ENCODE results near the gene GDF7. TPM values are rescaled to one million over a fixed set of nuclear protein-coding genes. Genes with fewer than 3 reads are reported as not detected.

GDF7 gene
- 0.06 and 0.11 TPM in 2 replicates for total RNA-seq (2014; rRNA removed; shearing (Covaris generic))

DNA sequence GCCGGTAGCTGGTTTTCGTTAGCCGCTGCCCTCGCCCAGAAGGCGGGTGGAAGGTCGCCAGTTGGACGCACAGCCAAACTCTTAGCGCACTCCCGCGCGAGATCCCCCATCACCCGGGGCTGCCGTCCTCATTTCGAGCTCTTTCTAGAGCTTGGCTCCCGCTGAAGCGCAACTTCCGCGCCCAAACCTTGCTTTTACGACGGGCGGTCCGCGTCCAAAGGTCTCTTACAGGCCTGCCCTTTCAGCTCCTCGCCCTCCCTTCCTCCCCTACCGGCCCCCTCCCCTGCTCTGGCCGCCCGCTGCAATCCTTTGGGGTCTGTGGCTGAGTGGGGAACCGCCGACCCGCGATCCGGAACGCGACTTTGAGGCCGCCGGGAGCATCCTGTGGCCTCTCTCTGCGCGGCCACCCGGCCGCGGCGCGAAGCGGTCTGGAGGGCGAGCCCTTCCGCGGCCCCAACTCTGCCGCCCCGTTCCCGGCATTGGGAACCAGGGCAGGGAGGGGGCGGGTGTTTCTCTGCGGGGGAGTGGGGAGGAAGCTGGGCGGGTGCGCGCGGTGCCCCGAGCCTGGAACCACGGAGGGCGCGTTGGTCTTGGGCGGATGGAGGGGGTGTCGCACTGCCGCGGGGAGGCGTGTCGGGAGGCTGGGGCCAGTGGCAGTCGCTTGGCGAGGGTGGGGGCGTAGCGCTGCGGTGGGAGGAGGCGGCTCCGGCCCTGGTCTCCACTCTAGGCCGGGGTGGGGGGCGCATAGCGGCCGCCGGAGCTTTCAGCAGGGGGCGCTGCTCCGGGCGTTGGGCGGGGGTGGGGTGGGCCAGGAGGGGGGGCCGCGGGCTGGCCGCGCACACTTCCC is at the start of gene GDF7:
GDF7 (plus strand) TSS at position 841 of the 847 bp plus-strand sequence. CDS start 96 bp downstream, outside the sequence.
- DNase-seq (ENCODE audit: low read depth): peak; percentile 37

DNA sequence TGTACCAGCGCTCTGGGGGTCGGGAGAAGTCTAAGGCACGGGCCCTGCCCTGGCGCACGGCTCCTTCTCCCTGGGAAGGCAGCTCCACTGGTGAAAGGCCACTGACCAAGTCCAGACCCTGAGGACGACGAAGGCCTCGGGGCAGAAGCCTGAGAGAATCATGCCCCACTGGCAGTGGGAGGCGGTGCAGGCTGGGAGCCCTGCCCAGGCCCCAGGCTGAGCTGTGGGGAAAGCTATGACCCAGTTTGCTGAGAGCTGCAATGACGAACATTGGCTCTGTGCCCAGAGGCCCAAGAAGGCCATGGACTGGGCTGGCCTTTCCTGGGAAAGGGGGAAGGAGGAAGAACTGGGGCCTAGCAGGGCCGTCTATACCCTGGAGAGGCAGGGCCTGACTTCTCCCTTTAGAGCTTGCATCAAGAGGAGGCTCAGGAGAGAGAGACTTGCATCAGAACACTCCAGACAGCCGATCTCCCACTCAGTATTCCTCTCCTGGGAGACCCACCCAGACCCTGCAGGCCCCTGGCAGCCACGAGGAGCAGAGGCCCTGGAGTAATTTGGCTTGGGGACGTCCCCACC is 49.0 kb upstream of the GDF7 start:
- DNase-seq (ENCODE audit: low read depth): peak; percentile 96

DNA sequence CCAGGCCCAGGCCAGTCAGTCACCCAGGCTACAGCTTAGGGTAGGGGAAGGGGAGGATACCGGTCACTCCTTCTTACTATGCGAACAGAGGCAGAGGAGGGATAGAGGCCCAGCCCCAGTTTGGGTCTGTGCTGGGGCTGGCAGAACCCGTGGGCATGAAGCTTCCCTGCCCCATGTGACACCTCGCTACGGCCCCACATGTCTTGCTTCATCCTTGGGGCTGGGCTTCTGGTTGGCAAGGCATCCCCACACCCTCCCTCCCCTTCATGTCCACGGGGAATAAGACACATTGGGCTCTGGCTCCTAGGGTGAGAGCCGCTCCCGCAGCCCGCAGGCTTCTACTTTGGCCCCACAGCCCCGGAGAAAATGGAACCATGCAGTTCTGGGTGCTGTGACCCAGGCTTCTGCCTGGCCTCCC is 48.5 kb upstream of the GDF7 start:
- no peak for DNase-seq (ENCODE audit: low read depth)

DNA sequence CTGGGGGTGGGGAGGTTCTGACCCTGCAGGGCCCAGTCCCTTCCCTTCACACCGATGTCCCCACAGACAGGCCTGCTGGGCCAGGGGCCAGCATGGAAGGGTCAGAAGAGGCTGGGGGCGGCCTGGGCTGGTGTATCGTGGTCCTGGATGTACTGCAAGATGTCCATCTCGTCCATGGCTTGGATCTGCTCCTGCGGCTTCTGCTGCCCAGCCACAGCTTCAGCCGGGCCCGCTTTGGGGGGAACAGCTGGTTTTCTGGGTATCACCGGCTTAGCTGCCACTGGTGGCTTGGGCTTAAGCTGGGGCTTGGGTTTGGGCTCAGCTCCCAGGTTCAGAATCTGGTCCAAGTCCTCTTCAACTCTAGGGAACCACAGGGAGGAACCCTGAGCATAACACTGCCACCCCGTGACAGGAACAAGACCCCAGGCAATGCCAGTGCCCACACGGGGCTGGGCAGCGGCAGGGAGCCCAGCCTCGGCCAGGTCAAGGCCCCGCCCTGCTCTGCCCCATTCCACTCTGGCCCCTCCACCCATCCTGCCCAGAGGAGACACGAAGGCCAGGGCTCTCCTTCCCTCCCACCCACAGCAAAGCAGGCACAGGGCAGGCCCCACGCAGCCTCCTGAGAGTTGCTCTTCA is 47.9 kb upstream of the GDF7 start:
- DNase-seq (ENCODE audit: low read depth): no peak

DNA sequence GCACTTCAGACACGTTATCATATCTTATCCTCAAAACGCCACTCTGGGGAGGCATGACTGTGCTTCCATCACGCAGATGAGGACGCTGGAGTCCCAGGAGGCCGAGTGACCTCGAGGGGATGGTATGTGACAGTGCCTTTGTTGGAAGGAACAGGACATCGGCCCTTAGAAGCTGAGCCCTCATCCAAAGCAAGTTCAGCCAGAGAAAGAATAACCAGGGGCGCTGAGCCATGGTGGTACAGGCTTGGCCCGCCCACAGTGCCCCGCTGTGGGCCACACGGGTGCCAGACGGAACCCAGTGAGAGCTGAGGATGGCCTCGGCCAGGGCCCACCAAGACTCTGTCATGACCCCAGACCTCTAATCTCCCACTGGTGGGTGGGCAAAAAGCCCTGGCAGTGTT is 47.3 kb upstream of the GDF7 start:
- no peak for DNase-seq (ENCODE audit: low read depth)

DNA sequence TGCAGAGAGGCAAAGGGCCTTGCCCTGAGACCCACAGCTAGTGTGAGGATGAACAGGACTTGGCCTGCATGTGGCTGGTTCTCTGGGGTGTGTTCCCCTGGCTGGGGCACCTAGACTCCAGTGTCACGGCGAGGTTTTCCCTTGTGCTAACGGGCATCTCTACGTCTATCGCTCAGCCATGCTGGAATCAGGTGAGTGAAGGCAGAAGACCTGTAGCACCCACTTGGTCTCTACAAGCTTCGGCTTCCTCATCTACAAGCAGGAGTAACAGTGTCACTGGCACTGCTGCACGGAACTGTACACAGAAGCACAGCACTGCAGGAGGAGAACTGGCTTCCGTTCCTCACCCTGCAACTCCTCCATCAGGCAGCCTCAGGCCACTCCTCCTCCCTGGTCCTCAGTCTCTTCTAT is 46.7 kb upstream of the GDF7 start:
- DNase-seq (ENCODE audit: low read depth): no peak

DNA sequence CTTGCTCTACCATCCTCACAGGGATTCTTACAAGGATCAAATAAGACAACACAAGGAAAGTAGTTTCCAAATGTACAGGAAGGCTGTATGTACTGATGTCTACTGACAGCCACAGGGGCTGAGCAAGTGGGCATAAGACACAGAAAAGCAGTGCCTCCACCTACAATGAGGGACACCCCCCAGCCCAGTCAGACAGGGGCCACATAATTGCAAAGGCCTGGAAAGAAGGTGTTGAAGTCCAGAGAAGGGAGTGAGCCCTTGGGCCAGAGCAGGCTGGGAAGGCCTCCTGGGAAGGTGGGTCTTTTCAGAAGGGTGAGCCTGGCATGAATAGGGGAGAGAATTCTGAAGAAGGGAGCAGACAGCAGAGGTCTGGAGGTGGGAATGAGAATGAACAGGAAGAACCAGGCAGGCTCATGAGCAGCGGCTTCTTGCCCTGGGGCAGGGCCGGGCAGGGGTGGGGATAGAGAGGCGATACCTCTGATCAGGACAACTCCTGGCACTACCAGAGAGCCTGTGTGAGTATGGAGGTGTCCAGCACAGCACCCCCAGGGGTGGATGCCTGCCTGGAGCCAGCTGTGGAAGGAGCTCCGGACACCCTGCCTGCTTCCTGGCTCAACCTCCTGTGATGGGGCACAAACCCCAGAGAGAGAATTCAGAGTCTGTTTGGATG is 46.1 kb upstream of the GDF7 start:
- DNase-seq (ENCODE audit: low read depth): no peak

DNA sequence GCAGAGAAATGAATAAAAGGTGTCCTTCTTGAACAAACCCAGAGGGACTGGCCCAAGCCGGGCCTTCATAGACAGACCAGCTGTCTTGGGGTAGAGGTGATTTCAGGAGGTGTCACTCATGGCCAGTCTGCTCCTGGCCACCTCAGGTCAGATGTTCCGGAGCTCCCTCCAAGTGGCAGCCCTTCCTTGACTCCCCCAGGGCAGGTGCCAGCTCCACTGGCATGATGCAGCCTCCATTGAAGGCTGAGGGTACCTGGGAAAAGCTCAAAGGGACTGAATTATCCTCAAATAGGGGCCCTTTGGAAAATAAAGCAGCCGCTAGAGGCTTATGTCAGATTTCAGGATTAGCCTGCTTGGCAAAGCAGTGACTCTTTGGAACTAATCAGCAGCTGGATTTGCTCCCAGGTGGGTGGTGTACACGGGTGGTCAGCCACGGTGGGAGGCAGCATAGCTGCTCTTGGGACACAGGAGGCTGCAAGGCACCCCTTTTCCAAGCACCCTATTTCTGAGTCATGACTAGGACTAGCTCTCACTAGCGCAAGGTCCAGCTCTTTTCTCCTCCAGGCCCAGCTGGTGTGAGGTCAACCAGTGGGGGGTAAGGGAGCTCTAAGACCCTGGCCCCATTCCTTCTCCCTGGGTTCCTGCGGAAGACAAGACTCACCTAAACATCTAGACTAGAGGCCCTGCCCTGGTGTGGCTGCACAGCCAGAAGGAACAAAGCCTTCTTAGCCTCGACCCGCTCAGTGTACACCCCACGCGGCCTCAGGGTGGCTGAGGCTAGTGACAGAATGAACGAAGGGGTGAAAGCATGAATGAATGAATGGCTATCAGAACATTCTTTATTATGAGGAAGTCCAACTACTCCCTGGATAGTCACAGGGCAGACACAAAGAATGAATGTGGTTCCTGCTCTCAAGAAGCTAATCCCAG is 45.3 kb upstream of the GDF7 start:
- no peak for DNase-seq (ENCODE audit: low read depth)

DNA sequence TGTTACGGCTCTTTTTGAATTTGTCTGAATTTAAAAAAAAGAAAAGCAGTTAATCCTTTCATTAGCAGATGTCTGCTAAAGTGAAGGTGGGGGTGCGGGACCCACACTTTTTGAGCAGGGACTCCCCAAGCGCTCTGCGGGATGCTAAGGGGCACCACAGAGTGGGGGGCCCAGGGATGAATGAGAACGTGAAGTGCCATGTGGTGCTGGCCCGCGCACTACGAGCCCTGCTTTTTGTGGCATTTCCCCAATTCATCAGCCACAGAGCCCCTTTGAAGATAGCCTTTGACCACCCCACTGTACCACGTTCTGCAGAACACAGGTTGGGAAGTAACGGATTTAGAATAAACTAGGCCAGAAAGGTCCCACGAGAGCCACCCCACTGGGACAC is 44.7 kb upstream of the GDF7 start:
- no peak for DNase-seq (ENCODE audit: low read depth)

DNA sequence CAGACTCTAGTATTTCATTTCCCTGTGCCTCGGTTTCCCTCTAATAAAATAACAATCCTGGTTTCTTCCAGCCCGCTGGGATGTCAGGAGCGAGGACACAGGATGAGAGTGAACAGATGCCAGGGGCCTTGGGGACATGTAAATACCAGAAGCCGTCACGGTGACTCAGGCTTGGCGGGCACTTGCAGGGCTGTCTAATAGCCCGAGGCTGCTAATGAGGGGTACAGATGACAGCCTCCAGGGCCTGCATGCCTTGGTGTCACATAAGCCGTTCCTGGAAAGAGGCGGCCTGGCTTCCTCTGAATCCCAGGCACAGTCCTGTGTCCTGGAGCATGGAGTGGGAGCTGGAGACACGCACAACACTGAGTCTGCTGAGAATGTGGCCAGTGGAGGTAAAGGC is 44.2 kb upstream of the GDF7 start:
- DNase-seq (ENCODE audit: low read depth): no peak

DNA sequence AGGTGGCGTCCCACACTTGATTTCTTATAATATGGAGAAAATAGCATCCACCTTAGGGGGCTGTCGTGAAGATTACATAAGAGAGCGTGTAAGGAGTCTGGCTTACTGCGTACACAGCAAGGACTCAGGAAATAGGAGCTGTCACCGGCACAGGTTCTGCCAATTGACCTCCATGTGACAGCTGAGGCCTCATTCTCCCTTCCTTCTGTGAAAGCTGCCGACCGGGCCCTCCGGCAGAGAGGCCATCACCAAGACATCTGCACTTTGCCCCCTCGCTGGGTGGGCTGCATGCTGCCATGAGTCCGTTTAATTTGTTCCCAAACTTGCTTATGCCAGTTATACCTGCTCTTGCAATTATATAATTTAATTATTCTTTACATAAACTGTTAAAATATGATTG is 43.7 kb upstream of the GDF7 start:
- no peak for DNase-seq (ENCODE audit: low read depth)

DNA sequence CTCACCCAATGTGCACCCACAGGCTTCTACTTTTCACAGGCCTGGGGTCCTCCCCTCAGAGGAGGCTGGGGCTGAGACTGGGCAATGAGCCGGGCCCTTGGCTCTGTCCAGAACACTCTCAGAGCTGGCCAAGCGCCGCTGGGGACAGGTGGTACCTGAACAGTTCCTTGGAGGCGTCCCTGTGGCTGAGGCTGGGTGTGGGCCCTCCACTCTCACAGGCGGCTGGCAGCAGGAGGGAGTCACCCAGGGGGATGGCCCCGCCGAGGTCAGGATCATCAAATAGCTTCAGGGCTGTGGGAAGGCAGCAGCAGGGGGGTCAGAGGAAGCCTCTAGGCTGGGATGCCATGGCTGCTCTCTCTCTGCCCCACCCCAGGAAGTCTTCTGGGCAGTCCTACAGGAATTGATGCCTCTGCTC is 43.2 kb upstream of the GDF7 start:
- no peak for DNase-seq (ENCODE audit: low read depth)

DNA sequence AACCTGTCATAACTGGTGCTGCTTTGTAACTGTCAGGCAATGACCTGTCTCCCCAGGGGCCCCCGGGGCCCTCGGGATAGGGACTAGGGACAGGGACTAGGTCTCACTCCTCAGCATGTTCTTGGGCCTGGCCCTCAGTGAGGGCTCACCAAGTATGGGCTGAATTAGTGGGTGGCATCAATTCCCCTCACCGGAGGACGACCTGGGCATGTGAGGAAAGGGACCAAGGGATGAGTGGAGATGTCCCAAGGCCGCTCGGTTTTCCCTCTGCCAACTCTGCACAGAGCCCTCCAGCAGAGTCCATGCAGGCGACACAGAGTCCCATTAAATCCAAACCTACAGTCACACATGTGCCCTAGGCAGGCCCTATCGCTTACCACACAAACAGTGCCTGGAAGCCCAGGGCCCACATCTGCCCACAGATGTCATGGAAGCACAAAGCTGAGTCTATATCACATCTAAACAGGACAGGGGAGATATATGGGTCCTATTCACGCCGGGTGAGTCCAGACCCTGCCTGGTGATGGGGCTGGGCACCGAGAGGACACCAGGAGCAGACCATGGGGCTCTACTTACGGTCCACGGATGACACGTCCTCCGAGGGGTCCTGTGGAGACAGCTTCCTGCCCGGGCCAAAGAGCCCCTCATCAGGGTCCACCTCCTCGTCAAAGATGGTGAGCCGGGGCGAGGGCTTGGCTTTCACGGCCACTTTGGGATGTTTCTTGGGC is 42.6 kb upstream of the GDF7 start:
- no peak for DNase-seq (ENCODE audit: low read depth)

DNA sequence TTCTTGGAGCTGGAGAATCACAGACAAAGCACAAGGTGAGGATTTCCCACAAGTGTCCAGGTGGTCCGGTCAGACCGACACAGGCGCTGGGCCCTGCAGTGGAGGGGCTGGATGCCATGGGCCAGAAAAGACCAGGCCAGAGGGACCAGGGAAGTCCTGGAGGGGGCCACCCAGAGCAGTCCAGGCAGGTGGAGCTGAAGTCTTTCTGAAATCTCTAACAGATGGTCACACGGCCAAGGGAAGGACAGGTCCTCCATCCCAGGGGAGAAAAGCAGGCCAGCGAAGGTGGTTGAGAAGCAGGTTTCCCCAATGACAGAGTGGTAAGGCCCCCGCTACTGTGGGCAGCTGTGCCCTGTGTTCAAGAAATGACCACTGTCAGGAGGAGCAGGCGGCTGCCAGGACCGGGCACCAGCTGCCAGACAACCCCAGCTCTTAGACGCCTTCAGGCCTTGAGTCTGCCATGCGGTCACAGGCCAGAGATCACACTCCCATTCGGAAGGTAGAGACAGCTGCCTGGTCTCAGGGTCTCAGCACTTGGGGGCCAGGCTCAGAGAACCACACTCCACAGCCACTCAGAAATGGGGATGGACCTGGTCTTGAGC is 42.0 kb upstream of the GDF7 start:
- DNase-seq (ENCODE audit: low read depth): no peak

DNA sequence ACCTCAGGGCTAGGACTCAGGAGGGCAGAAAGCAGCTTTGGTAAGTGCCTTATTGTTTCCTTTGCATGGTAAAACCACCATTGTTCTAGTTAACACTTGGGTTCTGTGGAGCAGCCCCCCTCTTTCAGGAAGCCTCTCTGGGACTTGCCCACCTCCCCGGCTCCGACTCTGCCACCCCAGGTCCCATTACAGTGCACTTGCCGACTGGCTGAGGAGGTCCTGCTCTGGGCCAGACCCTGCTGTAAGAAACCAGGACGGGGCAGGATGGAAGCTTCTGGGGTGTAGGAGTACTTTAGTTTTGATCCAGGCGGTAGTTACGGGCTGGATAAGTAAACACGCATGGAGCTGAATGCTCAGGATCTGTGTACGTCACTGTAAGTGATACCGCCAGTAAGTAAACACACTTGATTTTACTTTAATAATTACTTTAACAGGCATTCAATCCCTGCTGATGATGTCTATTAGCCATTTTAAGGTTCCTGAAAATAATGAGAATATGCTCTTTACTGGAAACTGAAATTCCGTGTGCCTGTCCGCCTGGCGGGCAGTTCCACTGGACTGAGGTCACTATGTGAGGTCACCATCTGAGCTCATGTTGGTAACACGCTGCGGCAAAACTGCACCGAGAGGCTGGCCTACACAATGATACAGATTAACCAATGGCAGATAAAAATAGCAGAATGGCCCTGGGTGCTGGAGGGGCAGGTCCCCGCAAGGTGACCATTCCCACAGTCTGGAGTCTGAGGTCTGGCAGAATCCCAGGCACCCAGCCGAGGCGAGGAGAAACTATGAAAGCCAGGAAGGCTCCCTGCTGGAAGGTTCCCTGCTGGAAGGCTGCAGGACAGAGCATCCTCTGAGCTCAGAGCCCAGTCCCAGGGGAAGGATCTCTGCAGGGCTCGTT is 41.2 kb upstream of the GDF7 start:
- no peak for DNase-seq (ENCODE audit: low read depth)

DNA sequence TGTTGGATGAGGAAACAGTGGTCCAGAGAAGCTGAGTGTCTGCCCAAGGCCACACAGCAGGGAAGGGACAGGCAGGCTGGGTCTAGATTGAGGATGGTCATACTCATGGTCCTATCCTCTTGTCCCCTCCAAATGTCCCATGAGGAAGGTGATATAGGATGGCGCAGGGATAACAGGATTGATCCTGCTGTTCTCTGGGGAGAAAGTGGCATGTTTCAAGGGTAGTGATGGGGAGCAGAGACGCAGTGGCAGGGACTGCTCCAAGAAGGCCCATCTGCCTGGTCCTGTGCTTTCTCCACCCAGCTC is 40.6 kb upstream of the GDF7 start:
- no peak for DNase-seq (ENCODE audit: low read depth)

DNA sequence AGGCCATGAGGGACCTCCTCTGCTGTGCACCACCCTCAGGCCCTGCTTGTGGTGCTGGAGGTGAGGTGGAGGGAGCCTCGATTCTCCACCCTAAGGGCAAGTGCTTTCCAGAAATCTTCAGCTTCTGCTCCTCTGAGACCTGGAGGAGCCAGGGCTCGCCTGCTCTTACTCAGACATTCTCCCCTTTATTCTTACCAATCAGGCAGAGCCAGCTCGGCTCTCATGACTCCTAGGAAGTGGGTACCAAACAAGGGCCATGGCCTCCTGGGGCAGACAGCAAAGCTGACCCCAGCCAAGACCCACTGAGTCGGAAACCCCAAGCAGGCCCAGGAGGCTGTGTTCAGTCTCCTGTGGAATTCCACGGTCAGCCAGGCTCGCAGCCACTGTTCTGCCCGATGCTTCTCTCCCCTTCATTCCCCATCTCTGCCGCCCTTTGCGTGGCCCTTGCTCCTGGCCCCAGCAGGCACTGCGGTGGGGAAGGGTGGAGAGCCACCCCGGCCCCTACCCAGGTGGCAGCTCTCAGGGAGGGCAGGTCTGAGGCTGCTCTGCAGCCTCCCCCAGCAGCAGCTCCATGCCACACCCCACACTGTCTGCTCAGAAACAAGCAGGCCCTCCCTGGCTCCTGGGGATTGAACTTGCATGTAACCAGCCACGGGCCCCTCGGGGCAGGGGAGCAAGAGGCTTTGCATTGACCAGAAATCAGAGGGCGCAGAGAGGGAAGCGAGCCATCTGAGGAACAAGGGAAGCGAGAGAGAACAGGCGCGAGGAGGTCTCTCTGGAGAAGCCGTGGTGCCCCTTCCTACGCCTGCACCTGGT is 40.0 kb upstream of the GDF7 start:
- DNase-seq (ENCODE audit: low read depth): no peak

DNA sequence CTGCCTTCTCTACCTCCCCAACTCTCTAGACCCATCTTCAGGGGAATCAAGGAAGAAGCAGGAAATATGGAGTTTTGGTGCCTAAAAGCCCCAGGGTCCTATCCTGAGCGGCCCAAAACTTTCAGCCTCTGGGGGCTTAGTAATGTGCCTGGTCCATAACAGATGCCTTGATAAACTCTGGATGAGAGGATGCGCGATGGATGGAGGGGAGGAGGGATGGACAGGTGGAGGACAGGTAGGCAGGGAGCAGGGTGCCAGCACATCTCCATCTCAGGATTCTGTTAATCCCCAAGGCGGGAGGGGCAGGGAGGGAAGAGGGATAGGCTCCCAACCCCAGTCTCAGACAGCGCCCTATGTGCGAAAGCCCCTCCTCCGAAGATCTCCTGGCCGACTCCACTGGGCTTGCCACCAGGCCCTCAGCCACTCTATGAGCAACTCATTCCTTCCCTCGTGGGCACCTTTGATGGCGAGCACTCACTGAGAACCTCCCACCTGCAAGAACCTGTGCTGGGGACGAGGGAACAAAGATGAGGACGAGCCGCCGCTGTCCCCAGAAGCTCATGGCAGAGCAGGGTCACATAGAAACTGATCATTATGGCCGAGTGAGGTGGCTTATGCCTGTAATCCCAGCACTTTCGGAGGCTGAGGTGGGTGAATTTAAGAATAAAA is 39.1 kb upstream of the GDF7 start:
- DNase-seq (ENCODE audit: low read depth): no peak
